GM21390 (cell line): ENCODE data around the gene SETD4.

ENCODE experiments used
- ATAC-seq: cut with Tn5 transposase; IDR thresholded peaks from one replicate; pipeline ENCODE4 v1.9.1; 2021; ENCODE audit not compliant: unreplicated experiment

Gene SETD4

DNA sequence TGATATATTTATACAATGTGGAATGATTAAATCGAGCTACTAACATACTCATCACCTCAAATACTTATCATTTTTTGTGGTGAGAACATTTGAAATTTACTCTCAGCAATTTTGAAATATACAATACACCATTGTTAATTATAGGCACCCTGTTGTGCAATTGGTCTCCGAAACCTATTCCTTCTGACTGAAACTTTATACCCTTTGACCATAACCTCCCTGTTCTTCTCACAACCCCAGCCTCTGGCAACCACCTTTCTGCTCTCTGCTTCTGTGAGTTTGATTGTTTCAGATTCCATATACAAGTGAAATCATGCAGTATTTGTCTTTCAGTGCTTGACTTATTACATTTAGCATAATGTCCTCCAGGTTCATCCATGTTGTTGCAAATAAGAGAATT, 49.5 kb downstream of the SETD4 start:
- no peak for ATAC-seq

- ATAC-seq = no peak
These were observed 51.8 kb downstream of the SETD4 start for GRCh38 chr21:36008505-36008904.

DNA sequence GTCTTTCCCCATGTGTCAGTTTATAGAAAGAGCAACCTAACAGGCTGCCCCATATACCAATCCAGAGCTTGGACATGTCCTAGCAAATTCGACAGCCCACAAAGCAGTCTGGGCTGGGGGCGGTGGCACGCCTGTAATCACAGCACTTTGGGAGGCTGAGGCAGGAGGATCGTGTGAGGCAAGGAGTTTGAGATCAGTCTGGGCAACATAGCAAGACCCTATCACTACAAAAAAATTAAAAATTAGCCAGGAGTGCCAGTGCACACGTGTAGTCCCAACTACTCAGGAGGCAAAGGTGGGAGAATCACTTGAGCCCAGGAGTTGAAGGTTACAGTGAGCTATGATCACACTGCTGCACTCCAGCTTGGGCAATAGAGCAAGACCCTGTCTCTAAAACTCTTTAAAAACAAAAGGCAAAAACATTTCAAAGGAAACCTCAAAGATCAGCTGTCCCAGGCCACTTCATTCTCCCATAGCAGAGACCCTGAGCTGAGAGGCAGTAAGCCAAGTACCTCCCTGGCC, 54.4 kb downstream of the SETD4 start:
- ATAC-seq = no peak

- ATAC-seq = no peak
These were observed 55.3 kb downstream of the SETD4 start for GRCh38 chr21:36005018-36005417.

GRCh38 chr21:36004441-36004840, 55.9 kb downstream of the SETD4 start:
- no peak for ATAC-seq

DNA sequence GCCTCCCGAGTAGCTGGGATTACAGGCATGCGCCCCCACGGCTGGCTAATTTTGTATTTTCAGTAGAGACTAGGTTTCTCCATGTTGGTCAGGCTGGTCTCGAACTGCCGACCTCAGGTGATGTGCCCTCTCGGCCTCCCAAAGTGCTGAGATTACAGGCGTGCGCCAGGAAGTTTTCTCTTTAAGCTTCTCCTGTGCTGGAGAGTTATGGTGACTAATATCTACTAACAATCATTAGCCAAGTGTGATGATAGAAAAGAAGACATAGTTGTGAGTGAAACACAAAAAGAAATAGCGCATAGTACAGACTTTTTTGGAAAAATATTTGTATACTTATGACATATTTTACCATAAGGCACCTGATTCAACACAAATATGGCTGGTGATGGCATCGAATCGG, 56.5 kb downstream of the SETD4 start:
- no peak for ATAC-seq

GRCh38 chr21:35996217-35996616, 64.1 kb downstream of the SETD4 start:
- ATAC-seq = no peak

- ATAC-seq = no peak
These were observed 64.7 kb downstream of the SETD4 start for GRCh38 chr21:35995522-35996088.

DNA sequence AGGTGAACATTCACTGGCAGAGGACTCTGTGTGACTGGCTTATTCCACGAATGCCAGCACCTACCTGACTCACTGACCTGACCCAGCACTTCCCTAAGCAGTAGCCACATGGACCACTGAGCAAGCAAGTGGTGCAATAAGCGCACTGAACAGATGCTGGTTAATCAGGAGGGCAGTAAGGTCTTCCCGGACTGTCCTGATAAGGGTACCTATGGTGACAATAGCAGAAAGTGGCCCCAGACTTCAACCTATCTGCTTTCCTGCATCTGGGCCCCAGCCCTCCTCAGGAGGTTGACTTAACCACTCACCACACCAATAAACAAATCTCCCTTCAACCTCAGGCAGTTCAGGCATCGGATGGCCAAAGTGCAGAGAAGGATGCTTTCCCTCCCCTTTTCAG, 65.7 kb downstream of the SETD4 start:
- no peak for ATAC-seq

- ATAC-seq = no peak
These were observed 66.3 kb downstream of the SETD4 start for GRCh38 chr21:35993875-35994490.

- ATAC-seq = no peak
These were observed 69.2 kb downstream of the SETD4 start for GRCh38 chr21:35991131-35991530.

DNA sequence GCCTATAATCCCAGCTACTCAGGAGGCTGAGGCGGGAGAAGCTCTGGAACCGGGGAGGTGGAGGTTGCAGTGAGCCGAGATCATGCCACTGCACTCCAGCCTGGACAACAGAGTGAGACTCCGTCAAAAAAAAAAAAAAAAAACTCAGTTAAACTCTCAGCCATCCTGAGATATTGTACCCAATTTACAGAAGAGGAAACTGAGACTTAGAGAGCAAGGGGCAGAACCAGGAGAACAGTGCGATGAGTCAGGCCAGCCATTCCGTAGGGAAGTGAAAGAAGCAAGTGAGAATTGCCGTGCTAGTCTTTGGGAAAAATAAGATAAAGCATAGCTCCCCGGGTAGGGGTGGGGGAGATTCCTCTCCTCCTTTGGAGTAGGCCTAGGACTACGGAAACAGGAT, 69.7 kb downstream of the SETD4 start:
- ATAC-seq = no peak

DNA sequence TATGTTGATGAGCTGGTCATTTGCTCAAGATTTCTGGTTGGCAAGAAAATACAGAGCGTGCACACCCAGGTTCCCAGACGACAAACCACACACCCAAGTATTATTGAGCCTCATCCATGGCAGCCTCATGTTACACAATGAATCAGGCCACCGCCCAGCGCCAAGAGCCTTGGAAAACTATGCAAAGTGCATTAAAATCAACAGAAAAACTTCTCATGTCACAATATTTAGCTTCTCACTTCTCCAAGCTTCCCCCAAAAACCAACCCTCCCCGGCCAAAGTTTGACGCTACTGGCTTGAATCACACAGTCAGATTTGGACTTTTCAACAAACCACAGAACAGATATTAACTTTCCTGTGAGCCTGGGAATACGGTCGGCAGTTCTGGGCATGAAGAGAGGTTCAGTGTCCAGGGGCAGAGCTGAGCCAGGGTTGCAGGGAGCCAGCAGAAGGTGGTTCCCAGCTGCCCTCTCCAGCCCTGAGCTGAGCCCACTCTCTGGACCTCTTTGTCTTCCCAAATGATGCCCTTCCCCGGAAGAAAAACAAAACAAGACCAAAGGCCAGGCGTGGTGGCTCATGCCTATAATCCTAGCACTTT, 71.1 kb downstream of the SETD4 start:
- no peak for ATAC-seq

DNA sequence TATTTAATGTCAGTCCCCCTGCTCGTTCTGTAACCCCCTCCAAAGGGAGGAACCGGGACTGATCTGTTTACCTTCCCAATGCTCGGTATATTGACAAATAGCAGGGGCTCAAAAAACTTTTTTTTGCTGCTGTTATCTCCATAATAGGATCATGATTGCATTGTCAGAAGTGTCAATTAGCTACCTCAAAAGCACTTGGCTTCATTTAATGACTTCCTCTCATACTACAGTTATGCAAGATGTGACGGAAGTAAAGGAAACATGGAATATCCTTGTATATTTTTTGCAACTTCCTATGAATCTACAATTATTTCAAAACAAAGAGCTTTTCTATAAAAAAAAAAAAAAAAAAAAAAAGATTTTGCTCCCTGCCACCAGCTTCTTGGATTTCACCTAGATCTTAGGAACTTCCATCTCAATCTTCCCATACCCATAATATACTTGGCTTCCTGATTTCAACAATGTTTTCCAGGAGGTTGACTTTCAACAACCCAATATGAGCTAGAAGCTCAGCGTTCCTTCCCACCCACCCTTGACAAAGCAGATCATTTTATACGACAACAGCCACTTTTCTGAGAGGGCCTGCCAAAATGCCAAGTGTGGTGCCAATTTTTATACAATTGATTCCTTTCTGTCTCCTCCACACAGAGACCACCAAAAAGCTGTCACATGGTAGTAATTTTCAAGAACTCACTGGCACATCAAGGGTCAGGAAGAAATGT, 71.7 kb downstream of the SETD4 start:
- no peak for ATAC-seq

GRCh38 chr21:35987475-35987874, 72.9 kb downstream of the SETD4 start:
- no peak for ATAC-seq

GRCh38 chr21:35984654-35985361, 75.5 kb downstream of the SETD4 start:
- no peak for ATAC-seq
